Measurements from ENCODE around the gene PRPH. TPM values are rescaled to one million over a fixed set of nuclear protein-coding genes. Genes with fewer than 3 reads are reported as not detected.

Gene PRPH
- total and polyA plus RNA-seq, 2 of the 13 experiments (the other 11 are each of a cell fraction or from before 2014, with no cell fraction given): 0.12 TPM; not detected in 1

GRCh38 chr12:49345051-49345824 lies 50.3 kb downstream of the PRPH start (continued):
- peak; percentile 5; the same call in 1 of the 2 replicates for TF ChIP-seq ZNF687 (CRISPR knock-in tag; IDR thresholded peaks at IDR 0.05)
- peak; percentile 21; the same call in 1 of the 2 replicates for TF ChIP-seq GABPB1 (CRISPR knock-in tag; IDR thresholded peaks at IDR 0.05)
- peak; percentile 49; the same call in 1 of the 2 replicates for TF ChIP-seq BCL6 (CRISPR knock-in tag; IDR thresholded peaks at IDR 0.05)
- peak; percentile 31; the same call in 1 of the 2 replicates for TF ChIP-seq ZFX (CRISPR knock-in tag; IDR thresholded peaks at IDR 0.05; ENCODE audit: low read depth)
- TF ChIP-seq HIC2 (CRISPR knock-in tag; IDR thresholded peaks at IDR 0.05; ENCODE audit: low read depth): no peak
- TF ChIP-seq KLF13 (CRISPR knock-in tag; IDR thresholded peaks at IDR 0.05): no peak
- no peak for TF ChIP-seq ARNTL (CRISPR knock-in tag; IDR thresholded peaks at IDR 0.05)
- TF ChIP-seq ZNF83 (CRISPR knock-in tag; IDR thresholded peaks at IDR 0.05; ENCODE audit: borderline replicate concordance): no peak
- TF ChIP-seq ZNF552 (CRISPR knock-in tag; IDR thresholded peaks at IDR 0.05; ENCODE audit: borderline replicate concordance): no peak
- TF ChIP-seq ZSCAN20 (CRISPR knock-in tag; IDR thresholded peaks at IDR 0.05; ENCODE audit: borderline replicate concordance): no peak
- peak; percentile 4; the same call in 1 of the 2 replicates for TF ChIP-seq ZGPAT (CRISPR knock-in tag; IDR thresholded peaks at IDR 0.05)
- no peak for TF ChIP-seq GZF1 (CRISPR knock-in tag; IDR thresholded peaks at IDR 0.05)
- TF ChIP-seq JUN (CRISPR knock-in tag; IDR thresholded peaks at IDR 0.05): no peak
- no peak for TF ChIP-seq MATR3 (CRISPR knock-in tag; IDR thresholded peaks at IDR 0.05)
- no peak for TF ChIP-seq ATM (IDR thresholded peaks at IDR 0.05; ENCODE audit: borderline replicate concordance)
- TF ChIP-seq ZNF720 (CRISPR knock-in tag; IDR thresholded peaks at IDR 0.05): no peak

Measured in HepG2 (cell line).